GM23338 (cell line): Measurements from ENCODE around the gene MTHFD1L.

ENCODE experiments used
- CREB1 ChIP-seq: fragments of 250-450 bp; sonication (Bioruptor Pico); IDR thresholded peaks from 2 replicates; pipeline ENCODE4 v1.5.0; 2020; ENCODE audit warnings: low read depth, mild to moderate bottlenecking, moderate library complexity
- CTCF ChIP-seq, 2 experiments: fragments of 200-600 bp in 1 of 2; sonication (generic) in 1 of 2; conservative IDR thresholded peaks; 2 replicates each; pipeline versions ENCODE4 v1.5.1 to v1.6.1; 2016 to 2017; ENCODE audit warnings: antibody characterized with exemption in 2 of 2, low read depth in 2 of 2, mild to moderate bottlenecking in 2 of 2, moderate library complexity in 1 of 2
- EZH2 ChIP-seq: fragments of 200-600 bp; sonication (generic); IDR thresholded peaks from one replicate; pipeline ENCODE4 v1.8.0; 2017; ENCODE audit warnings: antibody characterized with exemption, mild to moderate bottlenecking, low read depth; ENCODE audit not compliant: unreplicated experiment
- EZH2phosphoT487 ChIP-seq: fragments of 200-600 bp; sonication (generic); IDR thresholded peaks from one replicate; pipeline ENCODE4 v1.8.1; 2018; ENCODE audit warnings: antibody characterized with exemption; ENCODE audit not compliant: unreplicated experiment
- NANOG ChIP-seq: IDR thresholded peaks from 2 replicates; pipeline ENCODE4 v1.6.1; 2016; ENCODE audit warnings: antibody characterized with exemption, borderline replicate concordance
- POLR2AphosphoS5 ChIP-seq: IDR thresholded peaks from 2 replicates; pipeline ENCODE4 v1.6.1; 2016; ENCODE audit warnings: antibody characterized with exemption, low read depth
- REST ChIP-seq: IDR thresholded peaks from one replicate; pipeline ENCODE4 v1.6.1; 2018; ENCODE audit warnings: antibody characterized with exemption; ENCODE audit not compliant: unreplicated experiment
- ZNF114 ChIP-seq: fragments of 250-450 bp; sonication (Bioruptor Pico); IDR thresholded peaks from 2 replicates; pipeline ENCODE4 v1.5.0; 2020; ENCODE audit warnings: mild to moderate bottlenecking, moderate library complexity

- TF ChIP-seq POLR2AphosphoS5: no peak
- TF ChIP-seq EZH2: no peak
- TF ChIP-seq CTCF (conservative IDR thresholded peaks at IDR 0.05; ENCODE audit: low read depth in 2 of 2): peak; percentile 71 to 78
- no peak for TF ChIP-seq REST
- no peak for TF ChIP-seq ZNF114 (CRISPR knock-in tag)
- no peak for TF ChIP-seq EZH2phosphoT487
- TF ChIP-seq CREB1 (CRISPR knock-in tag): no peak
- no peak for TF ChIP-seq NANOG
Measured at GRCh38 chr6:150905769-150906168, 40.3 kb downstream of the MTHFD1L start.
